ENCODE measurements around the gene CES4A.
"Not testable (repeated sequence)": the region's sequence is repeated elsewhere in the genome, so short reads cannot be mapped to it uniquely, and the experiment has no call there.

The CES4A gene

GRCh38 chr16:66991545-66992077, 3.2 kb downstream of the CES4A start:
- DNase-seq (ENCODE audit: low read depth): no peak

- DNase-seq (ENCODE audit: low read depth): not testable (repeated sequence)
Observed at GRCh38 chr16:66993558-66993957, 5.2 kb downstream of the CES4A start.

- DNase-seq (ENCODE audit: low read depth): no peak
Observed at GRCh38 chr16:66996324-66996982, 8.1 kb downstream of the CES4A start.

GRCh38 chr16:66996983-66997358, 8.6 kb downstream of the CES4A start:
- DNase-seq (ENCODE audit: low read depth): no peak

- DNase-seq (ENCODE audit: low read depth): peak; percentile 30
Observed at GRCh38 chr16:67000384-67001351, 12.3 kb downstream of the CES4A start.

GRCh38 chr16:67001726-67002125, 13.3 kb downstream of the CES4A start:
- no peak for DNase-seq (ENCODE audit: low read depth)

GRCh38 chr16:67006930-67007658, 18.7 kb downstream of the CES4A start:
- DNase-seq (ENCODE audit: low read depth): no peak

- DNase-seq (ENCODE audit: low read depth): no peak
Observed at GRCh38 chr16:67009158-67009557, 20.8 kb downstream of the CES4A start.

GRCh38 chr16:67011274-67011673, 22.9 kb downstream of the CES4A start:
- DNase-seq (ENCODE audit: low read depth): no peak

- DNase-seq (ENCODE audit: low read depth): no peak
Observed at GRCh38 chr16:67013233-67013822, 24.9 kb downstream of the CES4A start.

GRCh38 chr16:67013823-67014633, 25.6 kb downstream of the CES4A start:
- peak; percentile 69 for DNase-seq (ENCODE audit: low read depth)

GRCh38 chr16:67014634-67015312, 26.4 kb downstream of the CES4A start:
- DNase-seq (ENCODE audit: low read depth): no peak

- no peak for DNase-seq (ENCODE audit: low read depth)
Observed at GRCh38 chr16:67015313-67015731, 26.9 kb downstream of the CES4A start.

GRCh38 chr16:67016143-67016542, 27.8 kb downstream of the CES4A start:
- DNase-seq (ENCODE audit: low read depth): no peak

- no peak for DNase-seq (ENCODE audit: low read depth)
Observed at GRCh38 chr16:67016681-67017420, 28.5 kb downstream of the CES4A start.

- no peak for DNase-seq (ENCODE audit: low read depth)
Observed at GRCh38 chr16:67017421-67017750, 29.0 kb downstream of the CES4A start.

- peak; percentile 80 for DNase-seq (ENCODE audit: low read depth)
Observed at GRCh38 chr16:67017810-67018488, 29.6 kb downstream of the CES4A start.

GRCh38 chr16:67019171-67019570, 30.8 kb downstream of the CES4A start:
- DNase-seq (ENCODE audit: low read depth): no peak

- no peak for DNase-seq (ENCODE audit: low read depth)
Observed at GRCh38 chr16:67021321-67021720, 32.9 kb downstream of the CES4A start.

Measured in stimulated activated CD8-positive, alpha-beta memory T cell treated with anti-CD3 and anti-CD28 coated beads, Interleukin-4, amount 100 ng/mL, for 24 hours (primary cell).